ENCODE measurements around the gene DNAJC11.

Gene DNAJC11

GRCh38 chr1:6599141-6599975 lies 102.3 kb downstream of the DNAJC11 start:
- DNase-seq = no peak

GRCh38 chr1:6597777-6598131 lies 103.9 kb downstream of the DNAJC11 start:
- no peak for DNase-seq

- no peak for DNase-seq
These were observed 104.5 kb downstream of the DNAJC11 start for GRCh38 chr1:6596886-6597776.

- no peak for DNase-seq
These were observed 105.3 kb downstream of the DNAJC11 start for GRCh38 chr1:6596351-6596750.

GRCh38 chr1:6594977-6595740 lies 106.5 kb downstream of the DNAJC11 start:
- no peak for DNase-seq

- no peak for DNase-seq
These were observed 107.8 kb downstream of the DNAJC11 start for GRCh38 chr1:6593810-6594209.

- DNase-seq = no peak
These were observed 108.6 kb downstream of the DNAJC11 start for GRCh38 chr1:6592865-6593593.

GRCh38 chr1:6592441-6592840 lies 109.2 kb downstream of the DNAJC11 start:
- no peak for DNase-seq

- DNase-seq = no peak
These were observed 110.0 kb downstream of the DNAJC11 start for GRCh38 chr1:6591644-6592043.

GRCh38 chr1:6591222-6591621 lies 110.4 kb downstream of the DNAJC11 start:
- DNase-seq = no peak

GRCh38 chr1:6590046-6590445 lies 111.6 kb downstream of the DNAJC11 start:
- no peak for DNase-seq

- no peak for DNase-seq
These were observed 112.6 kb downstream of the DNAJC11 start for GRCh38 chr1:6588893-6589520.

GRCh38 chr1:6588128-6588892 lies 113.3 kb downstream of the DNAJC11 start:
- DNase-seq = no peak

GRCh38 chr1:6587261-6588005 lies 114.2 kb downstream of the DNAJC11 start:
- peak; percentile 71 for DNase-seq

- no peak for DNase-seq
These were observed 115.2 kb downstream of the DNAJC11 start for GRCh38 chr1:6586404-6586816.

GRCh38 chr1:6585841-6586240 lies 115.8 kb downstream of the DNAJC11 start:
- no peak for DNase-seq

- DNase-seq = no peak
These were observed 116.4 kb downstream of the DNAJC11 start for GRCh38 chr1:6585081-6585722.
